GM19467 (cell line): ENCODE measurements around the gene SRSF9.

Experiments
- ATAC-seq: cut with Tn5 transposase; IDR thresholded peaks from one replicate; pipeline ENCODE4 v1.9.1; 2021; ENCODE audit warnings: mild to moderate bottlenecking, moderate library complexity; ENCODE audit not compliant: unreplicated experiment

SRSF9 gene

DNA sequence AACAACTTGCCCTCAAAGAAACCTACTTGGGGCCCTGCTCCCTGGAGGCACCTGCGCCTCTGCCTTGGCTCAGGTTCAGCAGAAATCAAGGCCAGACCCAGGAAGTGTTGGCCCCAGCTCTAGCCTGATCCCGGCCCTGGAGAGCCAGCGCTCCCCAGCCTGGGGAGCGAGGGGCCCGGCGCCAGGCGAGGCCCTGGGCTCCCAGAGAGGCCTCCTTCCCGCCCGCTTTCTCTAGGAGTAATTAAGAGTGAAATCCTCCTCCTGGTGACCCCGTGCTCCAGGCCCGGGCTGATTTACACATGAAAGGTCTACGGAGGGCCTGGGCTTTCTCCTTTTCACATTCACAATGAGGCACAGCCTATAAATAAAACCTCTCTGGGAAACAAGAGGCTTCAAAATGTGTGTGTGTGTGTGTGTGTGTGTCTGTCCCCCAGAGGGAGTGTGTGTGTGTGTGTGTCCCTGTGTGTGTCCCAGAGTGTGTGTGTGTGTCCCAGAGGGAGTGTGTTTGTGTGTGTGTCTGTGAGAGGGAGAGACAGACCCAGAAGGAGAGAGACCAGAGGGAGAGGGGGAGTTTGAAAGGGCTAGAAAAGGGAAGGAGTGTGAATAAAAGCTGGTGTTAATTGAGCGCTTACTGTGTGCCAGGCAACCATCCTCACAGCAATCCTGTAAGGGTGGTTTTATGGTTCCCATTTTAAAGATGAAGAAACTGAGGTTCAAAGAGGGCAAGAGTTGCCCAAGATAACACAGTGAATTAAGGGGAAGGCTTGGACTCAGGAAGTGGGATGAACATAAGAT lies 55.5 kb downstream of the SRSF9 start:
- no peak for ATAC-seq

GRCh38 chr12:120412421-120412820 lies 57.1 kb downstream of the SRSF9 start:
- ATAC-seq: no peak
